ENCODE results near the gene CLEC16A. TPM values are rescaled to one million over a fixed set of nuclear protein-coding genes. Genes with fewer than 3 reads are reported as not detected.
A peak's percentile ranks its signal among the peaks of the same experiment; 100 is the strongest.

The CLEC16A gene
- total RNA-seq, 4 donors from 2014 or later = 38.2 to 153 (median 92.7) TPM

- no peak overlapping the region for H3K27ac ChIP-seq
- peak; percentile 41 for DNase-seq
- H3K4me3 ChIP-seq = no peak overlapping the region
- intact Hi-C loops (cut with DNase I; ENCODE audit: low total_unique reads) = no loop called here
- no peaks in the 10 kb centered on the region for H3K27me3 ChIP-seq
- H3K9me3 ChIP-seq = no peaks in the 10 kb centered on the region
- TF ChIP-seq POLR2A (IDR thresholded peaks at IDR 0.05) = no peak
- no peak for TF ChIP-seq EP300 (IDR thresholded peaks at IDR 0.05; ENCODE audit: low read depth)
- TF ChIP-seq POLR2AphosphoS5 (IDR thresholded peaks at IDR 0.05) = no peak
- in situ Hi-C loops (cut with MboI; ENCODE audit: low pct_ligation_motif_present in 1 of 4, low pct_unique_long_range_greater_than_20kb in 1 of 4, low sequenced_read_pairs in 3 of 4) = no loop called here
- H3K36me3 ChIP-seq = no peaks in the 10 kb centered on the region
- WGBS, 2 donors (ENCODE audit: low coverage in 1 of 2) = 68 to 94% methylated on average over 3 to 17 of the region's 17 CpGs
- H3K4me1 ChIP-seq = peaks cover 0 to 5% (median 0%) of the 10 kb centered on the region in 4 donors
These were observed 107.8 kb downstream of the CLEC16A start for GRCh38 chr16:11051879-11052808.

GRCh38 chr16:11053916-11054460 is 109.6 kb downstream of the CLEC16A start:
- Histone ChIP-seq H3K36me3 (no peaks in the 10 kb centered on the region), H3K4me1 (peaks cover 0 to 12% (median 0%) of the 10 kb centered on the region in 4 donors), H3K4me3 (no peak overlapping the region), H3K9me3 (no peaks in the 10 kb centered on the region), H3K27ac (no peak overlapping the region), H3K27me3 (no peaks in the 10 kb centered on the region)
- TF ChIP-seq POLR2AphosphoS5 (IDR thresholded peaks at IDR 0.05) = no peak
- no peak for TF ChIP-seq CTCF (IDR thresholded peaks at IDR 0.05)
- no peak for TF ChIP-seq POLR2A (IDR thresholded peaks at IDR 0.05)
- TF ChIP-seq EP300 (IDR thresholded peaks at IDR 0.05; ENCODE audit: low read depth) = no peak
- intact Hi-C loops (cut with DNase I; ENCODE audit: low total_unique reads) (no loop called here), in situ Hi-C loops (cut with MboI; ENCODE audit: low pct_ligation_motif_present in 1 of 4, low pct_unique_long_range_greater_than_20kb in 1 of 4, low sequenced_read_pairs in 3 of 4) (no loop called here)
- DNase-seq = no peak
- WGBS, 2 donors (ENCODE audit: low coverage in 1 of 2) = 97% methylated on average over 6 of the region's 6 CpGs; no CpG with 5 or more reads in 1 of the 2 donors

GRCh38 chr16:11056090-11056992 is 112.0 kb downstream of the CLEC16A start:
- Histone ChIP-seq H3K4me3 (no peak overlapping the region), H3K36me3 (peaks cover 0 to 7% (median 0%) of the 10 kb centered on the region in 4 donors), H3K27me3 (no peaks in the 10 kb centered on the region), H3K4me1 (peaks cover 0 to 12% (median 0%) of the 10 kb centered on the region in 4 donors), H3K27ac (no peak overlapping the region), H3K9me3 (no peaks in the 10 kb centered on the region)
- intact Hi-C loops (cut with DNase I; ENCODE audit: low total_unique reads) (no loop called here), in situ Hi-C loops (cut with MboI; ENCODE audit: low pct_ligation_motif_present in 1 of 4, low pct_unique_long_range_greater_than_20kb in 1 of 4, low sequenced_read_pairs in 3 of 4) (no loop called here)
- no peak for TF ChIP-seq POLR2AphosphoS5 (IDR thresholded peaks at IDR 0.05)
- TF ChIP-seq CTCF (IDR thresholded peaks at IDR 0.05) = no peak
- TF ChIP-seq POLR2A (IDR thresholded peaks at IDR 0.05) = no peak
- no peak for TF ChIP-seq EP300 (IDR thresholded peaks at IDR 0.05; ENCODE audit: low read depth)
- no peak for DNase-seq
- WGBS, 2 donors (ENCODE audit: low coverage in 1 of 2) = 54 to 74% methylated on average over 6 to 11 of the region's 11 CpGs

- WGBS, 2 donors (ENCODE audit: low coverage in 1 of 2) = 53 to 92% methylated on average over 2 to 12 of the region's 12 CpGs
- Histone ChIP-seq H3K27me3 (no peaks in the 10 kb centered on the region), H3K4me3 (no peak overlapping the region), H3K4me1 (peaks cover 0 to 8% (median 0%) of the 10 kb centered on the region in 4 donors), H3K9me3 (no peaks in the 10 kb centered on the region), H3K27ac (no peak overlapping the region), H3K36me3 (peaks cover 0 to 10% (median 0%) of the 10 kb centered on the region in 4 donors)
- in situ Hi-C loops (cut with MboI; ENCODE audit: low pct_ligation_motif_present in 1 of 4, low pct_unique_long_range_greater_than_20kb in 1 of 4, low sequenced_read_pairs in 3 of 4) = no loop called here
- no peak for DNase-seq
- TF ChIP-seq CTCF (IDR thresholded peaks at IDR 0.05) (no peak), EP300 (IDR thresholded peaks at IDR 0.05; ENCODE audit: low read depth) (no peak), POLR2A (IDR thresholded peaks at IDR 0.05) (no peak), POLR2AphosphoS5 (IDR thresholded peaks at IDR 0.05) (no peak)
- intact Hi-C loops (cut with DNase I; ENCODE audit: low total_unique reads) = no loop called here
These were observed 112.8 kb downstream of the CLEC16A start for GRCh38 chr16:11056993-11057649.

Data from transverse colon (tissue), 4 donors.